ENCODE results near the gene SERPINB7. TPM values are rescaled to one million over a fixed set of nuclear protein-coding genes. Genes with fewer than 3 reads are reported as not detected.

SERPINB7 gene
- total RNA-seq, 4 donors from 2014 or later: not detected

- TF ChIP-seq, protein P1, sequence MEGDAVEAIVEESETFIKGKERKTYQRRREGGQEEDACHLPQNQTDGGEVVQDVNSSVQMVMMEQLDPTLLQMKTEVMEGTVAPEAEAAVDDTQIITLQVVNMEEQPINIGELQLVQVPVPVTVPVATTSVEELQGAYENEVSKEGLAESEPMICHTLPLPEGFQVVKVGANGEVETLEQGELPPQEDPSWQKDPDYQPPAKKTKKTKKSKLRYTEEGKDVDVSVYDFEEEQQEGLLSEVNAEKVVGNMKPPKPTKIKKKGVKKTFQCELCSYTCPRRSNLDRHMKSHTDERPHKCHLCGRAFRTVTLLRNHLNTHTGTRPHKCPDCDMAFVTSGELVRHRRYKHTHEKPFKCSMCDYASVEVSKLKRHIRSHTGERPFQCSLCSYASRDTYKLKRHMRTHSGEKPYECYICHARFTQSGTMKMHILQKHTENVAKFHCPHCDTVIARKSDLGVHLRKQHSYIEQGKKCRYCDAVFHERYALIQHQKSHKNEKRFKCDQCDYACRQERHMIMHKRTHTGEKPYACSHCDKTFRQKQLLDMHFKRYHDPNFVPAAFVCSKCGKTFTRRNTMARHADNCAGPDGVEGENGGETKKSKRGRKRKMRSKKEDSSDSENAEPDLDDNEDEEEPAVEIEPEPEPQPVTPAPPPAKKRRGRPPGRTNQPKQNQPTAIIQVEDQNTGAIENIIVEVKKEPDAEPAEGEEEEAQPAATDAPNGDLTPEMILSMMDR (IDR thresholded peaks at IDR 0.05 in 4 of 5, conservative IDR thresholded peaks at IDR 0.05 in 1 of 5): no peak
- TF ChIP-seq POLR2A (IDR thresholded peaks at IDR 0.05): no peak
- in situ Hi-C loops (cut with MboI; ENCODE audit: low sequenced_read_pairs in 4 of 4) (no loop called here), intact Hi-C loops (cut with DNase I; ENCODE audit: low total_unique reads) (no loop called here)
- Histone ChIP-seq H3K9me3 (no peaks in the 10 kb centered on the region), H3K4me3 (no peak overlapping the region), H3K36me3 (no peaks in the 10 kb centered on the region), H3K4me1 (no peaks in the 10 kb centered on the region), H3K27me3 (no peaks in the 10 kb centered on the region), H3K27ac (no peak overlapping the region)
- ATAC-seq (no peak), DNase-seq (no peak)
Measured at GRCh38 chr18:63736876-63737275, 38.3 kb upstream of the SERPINB7 start.

- DNase-seq: no peak
- TF ChIP-seq, protein P1 (IDR thresholded peaks at IDR 0.05 in 4 of 5, conservative IDR thresholded peaks at IDR 0.05 in 1 of 5): no peak
- TF ChIP-seq POLR2A (IDR thresholded peaks at IDR 0.05): no peak
- ATAC-seq: no peak
- Histone ChIP-seq H3K4me1 (no peaks in the 10 kb centered on the region), H3K27me3 (no peaks in the 10 kb centered on the region), H3K36me3 (no peaks in the 10 kb centered on the region), H3K27ac (no peak overlapping the region), H3K9me3 (no peaks in the 10 kb centered on the region), H3K4me3 (no peak overlapping the region)
- intact Hi-C loops (cut with DNase I; ENCODE audit: low total_unique reads): no loop called here
- in situ Hi-C loops (cut with MboI; ENCODE audit: low sequenced_read_pairs in 4 of 4): no loop called here
Measured at GRCh38 chr18:63741769-63742168, 33.4 kb upstream of the SERPINB7 start.

DNA sequence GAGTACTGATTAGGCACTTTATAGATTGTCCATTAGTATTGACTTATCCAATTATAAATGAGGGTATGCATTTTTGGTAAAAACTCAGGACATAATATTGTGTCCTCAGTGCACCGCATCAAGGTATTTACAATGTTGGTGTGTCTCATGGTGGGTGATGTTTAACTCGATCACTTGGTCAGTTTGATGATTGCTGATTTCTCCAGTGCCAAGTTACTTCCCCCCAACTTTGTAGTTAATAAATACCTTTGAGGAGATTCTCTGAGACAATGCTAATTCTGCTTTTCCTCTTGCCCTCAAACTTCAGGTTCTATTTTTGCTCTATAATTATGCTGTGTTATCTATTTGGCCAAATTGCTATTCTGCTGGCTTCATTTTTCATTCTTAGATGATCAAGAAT, 28.2 kb upstream of the SERPINB7 start:
- no peak for DNase-seq
- H3K27ac ChIP-seq: no peak overlapping the region
- no peaks in the 10 kb centered on the region for H3K4me1 ChIP-seq
- no peaks in the 10 kb centered on the region for H3K36me3 ChIP-seq
- H3K27me3 ChIP-seq: no peaks in the 10 kb centered on the region
- H3K9me3 ChIP-seq: no peaks in the 10 kb centered on the region
- no peak for ATAC-seq
- no peak overlapping the region for H3K4me3 ChIP-seq
- in situ Hi-C loops (cut with MboI; ENCODE audit: low sequenced_read_pairs in 4 of 4) (no loop called here), intact Hi-C loops (cut with DNase I; ENCODE audit: low total_unique reads) (no loop called here)
- no peak for TF ChIP-seq POLR2A (IDR thresholded peaks at IDR 0.05)
- TF ChIP-seq, protein P1 (IDR thresholded peaks at IDR 0.05 in 4 of 5, conservative IDR thresholded peaks at IDR 0.05 in 1 of 5): no peak

- no peak for TF ChIP-seq POLR2A (IDR thresholded peaks at IDR 0.05)
- TF ChIP-seq, protein P1 (IDR thresholded peaks at IDR 0.05 in 4 of 5, conservative IDR thresholded peaks at IDR 0.05 in 1 of 5): no peak
Measured at GRCh38 chr18:63749489-63749888, 25.7 kb upstream of the SERPINB7 start.

GRCh38 chr18:63752636-63753035, 22.6 kb upstream of the SERPINB7 start:
- no peaks in the 10 kb centered on the region for H3K9me3 ChIP-seq
- H3K4me1 ChIP-seq: no peaks in the 10 kb centered on the region
- ATAC-seq (no peak), DNase-seq (no peak)
- no peaks in the 10 kb centered on the region for H3K36me3 ChIP-seq
- no peak overlapping the region for H3K27ac ChIP-seq
- in situ Hi-C loops (cut with MboI; ENCODE audit: low sequenced_read_pairs in 4 of 4) (no loop called here), intact Hi-C loops (cut with DNase I; ENCODE audit: low total_unique reads) (no loop called here)
- no peak overlapping the region for H3K4me3 ChIP-seq
- H3K27me3 ChIP-seq: no peaks in the 10 kb centered on the region
- TF ChIP-seq POLR2A (IDR thresholded peaks at IDR 0.05): no peak
- TF ChIP-seq, protein P1 (IDR thresholded peaks at IDR 0.05 in 4 of 5, conservative IDR thresholded peaks at IDR 0.05 in 1 of 5): no peak

More at GRCh38 chr18:63749489-63749888, 25.7 kb upstream of the SERPINB7 start:
- intact Hi-C loops (cut with DNase I; ENCODE audit: low total_unique reads) (no loop called here), in situ Hi-C loops (cut with MboI; ENCODE audit: low sequenced_read_pairs in 4 of 4) (no loop called here)
- no peak overlapping the region for H3K27ac ChIP-seq
- H3K4me3 ChIP-seq: no peak overlapping the region
- ATAC-seq: no peak
- no peaks in the 10 kb centered on the region for H3K27me3 ChIP-seq
- H3K4me1 ChIP-seq: no peaks in the 10 kb centered on the region
- no peak for DNase-seq
- H3K36me3 ChIP-seq: no peaks in the 10 kb centered on the region
- H3K9me3 ChIP-seq: no peaks in the 10 kb centered on the region

All from gastrocnemius medialis (tissue), 4 donors.